Measurements from ENCODE around the gene CSNK1G2.

CSNK1G2 gene

GRCh38 chr19:1992759-1993260 is 51.8 kb downstream of the CSNK1G2 start:
- DNase-seq (ENCODE audit: extremely low read depth, low read depth) = no peak
- TF ChIP-seq, protein P1, sequence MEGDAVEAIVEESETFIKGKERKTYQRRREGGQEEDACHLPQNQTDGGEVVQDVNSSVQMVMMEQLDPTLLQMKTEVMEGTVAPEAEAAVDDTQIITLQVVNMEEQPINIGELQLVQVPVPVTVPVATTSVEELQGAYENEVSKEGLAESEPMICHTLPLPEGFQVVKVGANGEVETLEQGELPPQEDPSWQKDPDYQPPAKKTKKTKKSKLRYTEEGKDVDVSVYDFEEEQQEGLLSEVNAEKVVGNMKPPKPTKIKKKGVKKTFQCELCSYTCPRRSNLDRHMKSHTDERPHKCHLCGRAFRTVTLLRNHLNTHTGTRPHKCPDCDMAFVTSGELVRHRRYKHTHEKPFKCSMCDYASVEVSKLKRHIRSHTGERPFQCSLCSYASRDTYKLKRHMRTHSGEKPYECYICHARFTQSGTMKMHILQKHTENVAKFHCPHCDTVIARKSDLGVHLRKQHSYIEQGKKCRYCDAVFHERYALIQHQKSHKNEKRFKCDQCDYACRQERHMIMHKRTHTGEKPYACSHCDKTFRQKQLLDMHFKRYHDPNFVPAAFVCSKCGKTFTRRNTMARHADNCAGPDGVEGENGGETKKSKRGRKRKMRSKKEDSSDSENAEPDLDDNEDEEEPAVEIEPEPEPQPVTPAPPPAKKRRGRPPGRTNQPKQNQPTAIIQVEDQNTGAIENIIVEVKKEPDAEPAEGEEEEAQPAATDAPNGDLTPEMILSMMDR (IDR thresholded peaks at IDR 0.05; ENCODE audit: low read depth, low read length) = no peak

GRCh38 chr19:1997353-1998233 is 56.6 kb downstream of the CSNK1G2 start:
- TF ChIP-seq, protein P1 (IDR thresholded peaks at IDR 0.05; ENCODE audit: low read depth, low read length) = no peak
- DNase-seq (ENCODE audit: extremely low read depth, low read depth) = no peak

GRCh38 chr19:1998712-1999708 is 58.0 kb downstream of the CSNK1G2 start:
- TF ChIP-seq, protein P1 (IDR thresholded peaks at IDR 0.05; ENCODE audit: low read depth, low read length) = no peak
- DNase-seq (ENCODE audit: extremely low read depth, low read depth) = no peak

DNA sequence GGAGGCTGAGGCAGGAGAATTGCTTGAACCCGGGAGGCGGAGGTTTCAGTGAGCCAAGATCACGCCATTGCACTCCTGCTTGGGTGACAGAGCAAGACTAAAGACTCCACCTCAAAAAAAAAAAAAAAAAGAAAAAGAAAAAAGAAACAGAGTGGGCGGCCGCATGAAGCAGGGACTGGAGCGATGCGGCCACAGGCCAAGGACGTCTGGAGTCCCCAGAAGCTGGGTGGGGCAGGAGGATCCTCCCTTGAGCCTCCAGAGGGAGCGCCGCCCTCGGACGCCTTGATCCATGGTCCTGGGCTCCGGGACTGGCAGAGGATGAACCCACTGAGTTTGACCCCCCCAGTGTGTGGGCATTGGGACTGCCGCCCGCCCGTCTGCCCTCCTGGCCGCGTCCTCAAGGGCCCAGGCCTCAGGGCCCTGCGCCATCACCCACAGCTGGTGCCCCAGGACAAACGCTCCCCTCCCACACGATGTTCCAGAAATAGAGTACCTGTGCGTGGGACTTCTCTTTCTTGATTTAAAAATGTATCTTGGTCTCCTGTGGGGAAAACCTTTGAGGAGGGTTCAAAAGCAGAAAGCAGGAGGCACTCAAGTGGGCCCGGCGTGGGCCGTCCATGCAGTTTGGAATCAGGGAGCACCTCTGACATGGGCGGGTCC is 59.0 kb downstream of the CSNK1G2 start:
- TF ChIP-seq, protein P1 (IDR thresholded peaks at IDR 0.05; ENCODE audit: low read depth, low read length) = no peak
- DNase-seq (ENCODE audit: extremely low read depth, low read depth) = no peak

GRCh38 chr19:2003874-2004273 is 62.9 kb downstream of the CSNK1G2 start:
- TF ChIP-seq, protein P1 (IDR thresholded peaks at IDR 0.05; ENCODE audit: low read depth, low read length) = no peak

DNA sequence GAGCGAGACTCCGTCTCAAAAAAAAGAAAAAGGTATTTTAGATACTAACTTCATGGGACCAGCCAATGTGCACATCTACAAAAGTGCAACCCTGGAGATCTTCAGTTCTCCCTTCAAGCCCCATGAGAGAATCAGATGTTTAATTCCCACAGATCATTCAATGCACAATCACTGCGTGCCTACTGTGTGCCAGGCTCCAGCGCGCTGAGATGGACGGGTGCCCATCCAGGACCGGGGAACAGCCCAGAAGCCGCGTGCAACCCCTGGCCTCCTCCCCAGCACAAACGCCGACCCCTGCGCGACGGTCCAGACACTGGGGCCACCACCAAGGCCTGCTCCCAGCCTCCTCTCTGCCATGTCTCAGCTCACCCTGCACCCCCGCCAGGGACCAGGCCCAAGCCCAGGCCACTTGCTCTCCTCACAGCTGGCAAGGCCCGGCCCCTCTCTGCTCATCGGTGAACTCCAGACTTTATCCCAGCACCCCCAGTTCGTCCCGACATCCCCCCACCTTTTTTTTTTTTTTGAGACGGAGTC is 69.2 kb downstream of the CSNK1G2 start:
- TF ChIP-seq, protein P1 (IDR thresholded peaks at IDR 0.05; ENCODE audit: low read depth, low read length) = no peak

More at GRCh38 chr19:2003874-2004273, 62.9 kb downstream of the CSNK1G2 start:
- no peak for DNase-seq (ENCODE audit: extremely low read depth, low read depth)

More for the DNA sequence above, 69.2 kb downstream of the CSNK1G2 start:
- DNase-seq (ENCODE audit: extremely low read depth, low read depth) = no peak

Measured in AG09319 (cell line).